ENCODE data around the gene KRT84.

DNA sequence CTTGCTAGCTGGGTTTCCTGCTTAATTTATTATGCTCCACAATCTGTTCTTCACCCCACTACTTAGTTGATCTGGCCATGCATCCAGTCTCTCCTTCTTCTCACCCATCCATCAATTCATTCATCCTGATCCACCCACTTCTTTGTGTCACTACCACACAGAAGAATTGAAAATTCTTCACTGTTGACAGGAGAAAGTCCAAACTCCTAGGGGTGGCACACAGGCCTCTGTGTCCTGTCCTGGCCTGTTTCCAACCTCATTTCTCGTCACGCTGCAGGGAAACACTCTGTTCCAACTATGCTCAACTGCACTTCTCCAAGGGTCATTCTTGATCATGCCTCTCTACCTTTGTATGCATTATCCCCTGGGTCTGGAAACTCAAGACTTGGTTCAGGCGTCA lies 53.6 kb downstream of the KRT84 start:
- TF ChIP-seq, protein P1, sequence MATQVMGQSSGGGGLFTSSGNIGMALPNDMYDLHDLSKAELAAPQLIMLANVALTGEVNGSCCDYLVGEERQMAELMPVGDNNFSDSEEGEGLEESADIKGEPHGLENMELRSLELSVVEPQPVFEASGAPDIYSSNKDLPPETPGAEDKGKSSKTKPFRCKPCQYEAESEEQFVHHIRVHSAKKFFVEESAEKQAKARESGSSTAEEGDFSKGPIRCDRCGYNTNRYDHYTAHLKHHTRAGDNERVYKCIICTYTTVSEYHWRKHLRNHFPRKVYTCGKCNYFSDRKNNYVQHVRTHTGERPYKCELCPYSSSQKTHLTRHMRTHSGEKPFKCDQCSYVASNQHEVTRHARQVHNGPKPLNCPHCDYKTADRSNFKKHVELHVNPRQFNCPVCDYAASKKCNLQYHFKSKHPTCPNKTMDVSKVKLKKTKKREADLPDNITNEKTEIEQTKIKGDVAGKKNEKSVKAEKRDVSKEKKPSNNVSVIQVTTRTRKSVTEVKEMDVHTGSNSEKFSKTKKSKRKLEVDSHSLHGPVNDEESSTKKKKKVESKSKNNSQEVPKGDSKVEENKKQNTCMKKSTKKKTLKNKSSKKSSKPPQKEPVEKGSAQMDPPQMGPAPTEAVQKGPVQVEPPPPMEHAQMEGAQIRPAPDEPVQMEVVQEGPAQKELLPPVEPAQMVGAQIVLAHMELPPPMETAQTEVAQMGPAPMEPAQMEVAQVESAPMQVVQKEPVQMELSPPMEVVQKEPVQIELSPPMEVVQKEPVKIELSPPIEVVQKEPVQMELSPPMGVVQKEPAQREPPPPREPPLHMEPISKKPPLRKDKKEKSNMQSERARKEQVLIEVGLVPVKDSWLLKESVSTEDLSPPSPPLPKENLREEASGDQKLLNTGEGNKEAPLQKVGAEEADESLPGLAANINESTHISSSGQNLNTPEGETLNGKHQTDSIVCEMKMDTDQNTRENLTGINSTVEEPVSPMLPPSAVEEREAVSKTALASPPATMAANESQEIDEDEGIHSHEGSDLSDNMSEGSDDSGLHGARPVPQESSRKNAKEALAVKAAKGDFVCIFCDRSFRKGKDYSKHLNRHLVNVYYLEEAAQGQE (IDR thresholded peaks at IDR 0.05; ENCODE audit: insufficient replicate concordance, low read depth), result no peak
- TF ChIP-seq CTCF (IDR thresholded peaks at IDR 0.05; ENCODE audit: insufficient read depth, low read length), result no peak
- no peak for TF ChIP-seq POLR2AphosphoS5 (IDR thresholded peaks at IDR 0.05; ENCODE audit: low read depth)
- no peak for TF ChIP-seq GABPA (IDR thresholded peaks at IDR 0.05; ENCODE audit: low read depth)

All from HL-60 (cell line).